DMS 273 (cell line): ENCODE data around the gene TMEM263.
"Not testable (repeated sequence)": the region's sequence is repeated elsewhere in the genome, so short reads cannot be mapped to it uniquely, and the experiment has no call there.

Source experiments
- DNase-seq: peaks from one replicate; lab custom pipeline; 2025; ENCODE audit not compliant: unreplicated experiment; lab: John Stamatoyannopoulos, UW

The TMEM263 gene

GRCh38 chr12:106985479-106985878, 29.8 kb downstream of the TMEM263 start:
- no peak for DNase-seq

GRCh38 chr12:106986135-106986534, 30.4 kb downstream of the TMEM263 start:
- DNase-seq = no peak

- DNase-seq = peak; percentile 96
These were observed 31.1 kb downstream of the TMEM263 start, which contains the start of gene MTERF2 for GRCh38 chr12:106986625-106987389. Gene MTERF2 (minus strand): TSS chr12:106987146. CDS start chr12:106978714, 8,432 bp downstream.

GRCh38 chr12:106987846-106988245, 32.1 kb downstream of the TMEM263 start:
- DNase-seq = no peak

- no peak for DNase-seq
These were observed 39.0 kb downstream of the TMEM263 start for GRCh38 chr12:106994579-106995220.

GRCh38 chr12:106996102-106996501, 40.4 kb downstream of the TMEM263 start:
- DNase-seq = not testable (repeated sequence)

- no peak for DNase-seq
These were observed 42.2 kb downstream of the TMEM263 start for GRCh38 chr12:106997916-106998315.

- DNase-seq = no peak
These were observed 43.7 kb downstream of the TMEM263 start for GRCh38 chr12:106999446-106999845.

GRCh38 chr12:107002665-107003064, 47.0 kb downstream of the TMEM263 start:
- not testable (repeated sequence) for DNase-seq

GRCh38 chr12:107007411-107007810, 51.7 kb downstream of the TMEM263 start:
- DNase-seq = no peak

- DNase-seq = no peak
These were observed 55.8 kb downstream of the TMEM263 start for GRCh38 chr12:107011519-107011918.

- DNase-seq = no peak
These were observed 57.2 kb downstream of the TMEM263 start for GRCh38 chr12:107012736-107013425.

GRCh38 chr12:107014055-107014454, 58.3 kb downstream of the TMEM263 start:
- DNase-seq = peak; percentile 1

GRCh38 chr12:107017042-107017441, 61.3 kb downstream of the TMEM263 start:
- DNase-seq = no peak

- no peak for DNase-seq
These were observed 63.8 kb downstream of the TMEM263 start for GRCh38 chr12:107019546-107019945.
